Sigmoid colon (tissue), 7 donors: ENCODE data around the gene PLEKHA7. TPM values are rescaled to one million over a fixed set of nuclear protein-coding genes. Genes with fewer than 3 reads are reported as not detected.

Source experiments
- DNase-seq: peaks from one replicate; pipeline ENCODE4 v3.0.0-alpha.2; 2019
- H3K27ac ChIP-seq, 4 donors: fragments of 200-600 bp; sonication (generic); one replicate each; pipeline ENCODE4 v1.5.1; 2016 to 2019; ENCODE audit warnings: mild to moderate bottlenecking in 1 of 4
- H3K27me3 ChIP-seq, 3 donors: fragments of 200-600 bp; sonication (generic); one replicate each; pipeline ENCODE4 v1.5.1; 2019; ENCODE audit warnings: mild to moderate bottlenecking in 1 of 3
- H3K36me3 ChIP-seq, 4 donors: fragments of 200-600 bp; sonication (generic); one replicate each; pipeline ENCODE4 v1.5.1; 2016 to 2019
- H3K4me1 ChIP-seq, 4 donors: fragments of 200-600 bp; sonication (generic); one replicate each; pipeline ENCODE4 v1.5.1; 2017 to 2019
- H3K4me3 ChIP-seq, 4 donors: fragments of 200-600 bp; sonication (generic); one replicate each; pipeline ENCODE4 v1.5.1; 2017 to 2019; ENCODE audit warnings: mild to moderate bottlenecking in 2 of 4, moderate library complexity in 1 of 4
- H3K9me3 ChIP-seq, 4 donors: fragments of 200-600 bp in 3 of 4; sonication (generic) in 3 of 4; one replicate each; pipeline versions ENCODE4 v1.5.1 to v1.6.1; 2013 to 2019
- EP300 ChIP-seq, 4 donors: sonication (generic); formaldehyde crosslinking; IDR thresholded peaks; one replicate each; pipeline ENCODE4 v1.6.1; 2017; ENCODE audit warnings: antibody characterized with exemption in 4 of 4
- POLR2A ChIP-seq, 2 donors: fragments of 450-650 bp; IDR thresholded peaks; one replicate each; pipeline ENCODE4 v1.6.1; 2016; ENCODE audit warnings: antibody characterized with exemption in 2 of 2, mild to moderate bottlenecking in 2 of 2, moderate library complexity in 2 of 2
- POLR2AphosphoS5 ChIP-seq, 4 donors: sonication (generic); formaldehyde crosslinking; IDR thresholded peaks; one replicate each; pipeline ENCODE4 v1.6.1; 2017; ENCODE audit warnings: antibody characterized with exemption in 4 of 4
- WGBS, 2 donors: extraction: QIAGEN DNeasy Blood & Tissue Kit; methylation state at CpG; one replicate each; pipeline ENCODE4 v1.1.7; 2013; 5-methylcytosine and 5-hydroxymethylcytosine counted together
- intact Hi-C: fragments of 100-400 bp; cut with DNase I; formaldehyde crosslinking; loops from one replicate; pipeline ENCODE4 v1.15.1; 2023
- polyA plus RNA-seq, 3 donors: library from polyadenylated mRNA; stranded (reverse); fragments of 200-250 nt; gene quantifications; one replicate each; pipeline ENCODE4 v1.2.3, GENCODE V29; 2013
- total RNA-seq, 4 donors: library from RNA; depleted of rRNA; stranded (reverse); fragments of >200 nt; gene quantifications; one replicate each; pipeline ENCODE4 v1.1.0, GENCODE V29; 2016
- TF ChIP-seq, protein P1 (sequence below), 4 experiments: fragments of 450-650 bp in 3 of 4; fragments of 200-600 bp in 1 of 4; IDR thresholded peaks; one replicate each; pipeline ENCODE4 v1.5.1; 2016 to 2019; ENCODE audit warnings: antibody characterized with exemption in 4 of 4, mild to moderate bottlenecking in 3 of 4, moderate library complexity in 2 of 4
- donor health status: healthy with polysubstance abuse.
- donor health status: Bipolar disorder and iron deficiency.
- donor health status: healthy.

The PLEKHA7 gene
- total and polyA plus RNA-seq, 7 donors = 2.9 to 45.3 (median 10.2) TPM

DNA sequence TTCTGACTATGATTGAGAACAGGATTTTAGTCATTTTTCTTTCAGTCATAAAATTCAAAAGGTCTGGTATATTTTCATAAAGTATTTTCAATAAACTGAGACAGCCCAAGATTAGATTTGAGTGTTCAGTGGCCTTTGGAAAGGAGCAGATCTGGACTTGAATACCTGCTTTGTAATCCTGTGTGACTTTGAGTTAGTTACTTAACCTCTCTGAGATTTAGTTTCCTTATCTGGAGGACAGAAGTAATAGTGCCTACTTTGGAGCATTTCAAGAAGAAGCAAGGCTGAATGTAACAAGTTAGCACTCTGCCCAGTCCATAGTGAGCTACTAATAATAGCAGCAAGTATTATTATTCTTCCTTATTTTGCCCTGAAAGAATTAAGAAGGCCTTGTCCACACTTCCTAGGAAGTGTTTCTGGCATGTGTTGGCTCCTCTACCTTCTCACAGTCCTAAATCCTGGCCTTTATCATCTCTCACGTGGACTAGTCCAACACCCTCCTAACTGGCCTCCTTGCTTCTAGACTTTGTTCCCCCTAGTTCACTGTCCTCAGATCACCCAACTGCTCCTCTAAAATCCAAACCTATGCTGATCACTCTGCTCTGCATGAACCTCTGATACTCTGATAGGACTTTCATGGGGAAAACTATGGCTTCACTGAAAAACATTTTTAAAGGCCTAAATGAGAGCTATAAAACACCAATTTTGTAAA, 115.8 kb downstream of the PLEKHA7 start:
- H3K36me3 ChIP-seq = no peaks in the 10 kb centered on the region
- no peaks in the 10 kb centered on the region for H3K9me3 ChIP-seq
- no peak for TF ChIP-seq EP300 (IDR thresholded peaks at IDR 0.05)
- TF ChIP-seq, protein P1, sequence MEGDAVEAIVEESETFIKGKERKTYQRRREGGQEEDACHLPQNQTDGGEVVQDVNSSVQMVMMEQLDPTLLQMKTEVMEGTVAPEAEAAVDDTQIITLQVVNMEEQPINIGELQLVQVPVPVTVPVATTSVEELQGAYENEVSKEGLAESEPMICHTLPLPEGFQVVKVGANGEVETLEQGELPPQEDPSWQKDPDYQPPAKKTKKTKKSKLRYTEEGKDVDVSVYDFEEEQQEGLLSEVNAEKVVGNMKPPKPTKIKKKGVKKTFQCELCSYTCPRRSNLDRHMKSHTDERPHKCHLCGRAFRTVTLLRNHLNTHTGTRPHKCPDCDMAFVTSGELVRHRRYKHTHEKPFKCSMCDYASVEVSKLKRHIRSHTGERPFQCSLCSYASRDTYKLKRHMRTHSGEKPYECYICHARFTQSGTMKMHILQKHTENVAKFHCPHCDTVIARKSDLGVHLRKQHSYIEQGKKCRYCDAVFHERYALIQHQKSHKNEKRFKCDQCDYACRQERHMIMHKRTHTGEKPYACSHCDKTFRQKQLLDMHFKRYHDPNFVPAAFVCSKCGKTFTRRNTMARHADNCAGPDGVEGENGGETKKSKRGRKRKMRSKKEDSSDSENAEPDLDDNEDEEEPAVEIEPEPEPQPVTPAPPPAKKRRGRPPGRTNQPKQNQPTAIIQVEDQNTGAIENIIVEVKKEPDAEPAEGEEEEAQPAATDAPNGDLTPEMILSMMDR (IDR thresholded peaks at IDR 0.05) = no peak
- no peak for TF ChIP-seq POLR2A (IDR thresholded peaks at IDR 0.05)
- TF ChIP-seq POLR2AphosphoS5 (IDR thresholded peaks at IDR 0.05) = no peak
- no peak overlapping the region for H3K4me3 ChIP-seq
- peaks cover 0 to 5% (median 0%) of the 10 kb centered on the region in 4 donors for H3K4me1 ChIP-seq
- intact Hi-C loops = no loop called here
- no peaks in the 10 kb centered on the region for H3K27me3 ChIP-seq
- DNase-seq = no peak
- 61 to 92% methylated on average over 1 of the region's 1 CpG for WGBS, 2 donors
- no peak overlapping the region for H3K27ac ChIP-seq

DNA sequence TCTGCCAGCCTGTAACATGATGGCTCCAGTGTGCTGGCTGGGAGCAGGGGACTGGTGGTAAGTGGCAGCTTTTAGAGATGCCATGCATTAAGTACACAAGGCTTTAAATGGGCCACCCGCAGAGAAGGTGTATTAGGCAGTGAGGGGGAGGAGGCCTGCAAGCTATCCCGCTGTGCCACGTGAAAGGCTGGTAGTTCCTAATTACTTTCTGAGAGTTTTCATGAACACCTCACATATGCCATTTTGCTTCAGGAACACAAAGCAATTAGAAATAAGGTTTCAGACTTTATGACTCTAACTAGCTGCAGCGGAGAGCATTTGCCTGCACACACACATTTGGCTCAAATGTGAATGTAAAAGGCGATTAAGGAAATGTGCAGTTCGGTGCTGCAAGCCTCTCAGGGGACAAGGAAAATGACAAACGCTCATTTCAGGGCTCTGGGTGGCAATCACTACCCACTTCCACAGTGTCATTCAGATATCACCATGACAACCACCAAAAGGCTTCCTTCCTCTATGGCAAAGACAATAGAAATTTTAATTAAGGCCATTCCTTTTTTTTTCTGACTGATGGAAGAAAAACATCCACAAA, 116.6 kb downstream of the PLEKHA7 start:
- no peak for DNase-seq
- H3K4me1 ChIP-seq = peaks cover 0 to 5% (median 0%) of the 10 kb centered on the region in 4 donors
- H3K27ac ChIP-seq = no peak overlapping the region
- no peaks in the 10 kb centered on the region for H3K27me3 ChIP-seq
- no peaks in the 10 kb centered on the region for H3K36me3 ChIP-seq
- no peaks in the 10 kb centered on the region for H3K9me3 ChIP-seq
- 56 to 64% methylated on average over 7 of the region's 7 CpGs for WGBS, 2 donors
- no peak overlapping the region for H3K4me3 ChIP-seq
- TF ChIP-seq, protein P1 (IDR thresholded peaks at IDR 0.05) = no peak
- TF ChIP-seq EP300 (IDR thresholded peaks at IDR 0.05) = no peak
- no peak for TF ChIP-seq POLR2A (IDR thresholded peaks at IDR 0.05)
- TF ChIP-seq POLR2AphosphoS5 (IDR thresholded peaks at IDR 0.05) = no peak
- intact Hi-C loops = no loop called here

DNA sequence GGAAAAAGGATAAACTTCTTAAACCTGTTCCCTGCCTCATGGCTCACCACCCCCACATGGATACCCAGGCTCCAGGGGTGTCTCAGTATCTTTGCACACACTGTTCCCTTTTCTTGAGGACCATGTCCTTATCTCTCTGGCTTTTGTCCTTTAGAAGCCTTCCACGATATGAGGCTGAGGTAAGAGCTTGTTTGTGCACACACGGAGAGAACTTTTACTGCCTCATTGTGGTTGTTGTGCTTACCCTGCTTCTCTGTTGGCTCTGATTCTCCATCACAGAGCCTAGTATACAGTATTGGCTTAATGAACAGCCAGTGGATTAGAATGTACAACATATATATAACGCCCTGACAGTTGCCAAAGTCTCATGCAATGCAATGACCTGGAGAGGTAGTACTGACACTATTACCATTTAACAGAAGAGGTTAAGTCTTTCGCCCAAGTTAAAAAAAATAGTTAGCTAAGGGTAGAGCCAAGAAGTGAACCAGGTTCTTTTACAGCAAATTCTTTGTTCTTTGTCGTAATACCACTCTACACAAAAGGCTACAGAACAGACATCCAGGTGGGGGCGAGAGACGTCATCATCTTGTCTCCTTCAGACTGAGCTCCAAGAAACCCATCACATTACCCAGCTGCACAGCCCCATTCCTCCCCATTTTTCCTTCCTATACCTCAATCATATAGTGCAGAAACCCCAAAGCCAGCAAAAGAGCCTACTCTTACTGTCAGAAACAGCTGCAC, 117.3 kb downstream of the PLEKHA7 start:
- Histone ChIP-seq H3K27me3 (no peaks in the 10 kb centered on the region), H3K4me1 (peaks cover 0 to 5% (median 0%) of the 10 kb centered on the region in 4 donors), H3K9me3 (no peaks in the 10 kb centered on the region), H3K27ac (no peak overlapping the region), H3K36me3 (no peaks in the 10 kb centered on the region), H3K4me3 (no peak overlapping the region)
- 59 to 75% methylated on average over 7 of the region's 7 CpGs for WGBS, 2 donors
- DNase-seq = no peak
- intact Hi-C loops = no loop called here
- TF ChIP-seq, protein P1 (IDR thresholded peaks at IDR 0.05) = no peak
- no peak for TF ChIP-seq EP300 (IDR thresholded peaks at IDR 0.05)

DNA sequence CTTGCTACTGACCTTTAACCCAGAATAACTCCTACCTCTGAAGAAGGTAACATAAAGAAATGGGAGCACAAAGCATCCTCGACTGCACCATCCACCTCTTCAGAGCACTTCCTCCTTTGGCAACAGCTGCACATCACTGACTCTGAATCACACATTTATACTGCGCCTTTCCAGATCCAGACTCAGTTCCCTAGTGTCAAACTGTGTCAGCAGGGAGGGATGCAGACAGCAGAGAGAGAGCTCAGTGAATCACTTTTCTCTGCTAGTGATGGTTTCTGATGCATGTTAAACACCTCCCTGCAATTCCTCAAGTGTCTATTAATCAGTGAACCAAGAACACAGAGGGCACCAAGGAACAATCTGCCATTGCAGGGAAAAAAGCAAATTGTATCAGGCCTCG, 118.9 kb downstream of the PLEKHA7 start:
- TF ChIP-seq POLR2A (IDR thresholded peaks at IDR 0.05) (no peak), EP300 (IDR thresholded peaks at IDR 0.05) (no peak), POLR2AphosphoS5 (IDR thresholded peaks at IDR 0.05) (no peak)
- TF ChIP-seq, protein P1 (IDR thresholded peaks at IDR 0.05) = no peak
- no peaks in the 10 kb centered on the region for H3K27me3 ChIP-seq
- peaks cover 0 to 1% (median 0%) of the 10 kb centered on the region in 4 donors for H3K9me3 ChIP-seq
- no peak overlapping the region for H3K4me3 ChIP-seq
- intact Hi-C loops = no loop called here
- no peak for DNase-seq
- 74 to 78% methylated on average over 3 of the region's 3 CpGs for WGBS, 2 donors
- H3K4me1 ChIP-seq = peaks cover 0 to 5% (median 0%) of the 10 kb centered on the region in 4 donors
- no peak overlapping the region for H3K27ac ChIP-seq
- H3K36me3 ChIP-seq = no peaks in the 10 kb centered on the region
